Measurements from ENCODE around the gene IGSF9.

The IGSF9 gene

GRCh38 chr1:159881622-159882526 is 63.5 kb downstream of the IGSF9 start:
- peak; percentile 96 for DNase-seq (ENCODE audit: low read depth)
- H3K4me3 ChIP-seq (ENCODE audit: low read depth, low read length): no peak overlapping the region
- TF ChIP-seq, protein P1, sequence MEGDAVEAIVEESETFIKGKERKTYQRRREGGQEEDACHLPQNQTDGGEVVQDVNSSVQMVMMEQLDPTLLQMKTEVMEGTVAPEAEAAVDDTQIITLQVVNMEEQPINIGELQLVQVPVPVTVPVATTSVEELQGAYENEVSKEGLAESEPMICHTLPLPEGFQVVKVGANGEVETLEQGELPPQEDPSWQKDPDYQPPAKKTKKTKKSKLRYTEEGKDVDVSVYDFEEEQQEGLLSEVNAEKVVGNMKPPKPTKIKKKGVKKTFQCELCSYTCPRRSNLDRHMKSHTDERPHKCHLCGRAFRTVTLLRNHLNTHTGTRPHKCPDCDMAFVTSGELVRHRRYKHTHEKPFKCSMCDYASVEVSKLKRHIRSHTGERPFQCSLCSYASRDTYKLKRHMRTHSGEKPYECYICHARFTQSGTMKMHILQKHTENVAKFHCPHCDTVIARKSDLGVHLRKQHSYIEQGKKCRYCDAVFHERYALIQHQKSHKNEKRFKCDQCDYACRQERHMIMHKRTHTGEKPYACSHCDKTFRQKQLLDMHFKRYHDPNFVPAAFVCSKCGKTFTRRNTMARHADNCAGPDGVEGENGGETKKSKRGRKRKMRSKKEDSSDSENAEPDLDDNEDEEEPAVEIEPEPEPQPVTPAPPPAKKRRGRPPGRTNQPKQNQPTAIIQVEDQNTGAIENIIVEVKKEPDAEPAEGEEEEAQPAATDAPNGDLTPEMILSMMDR (IDR thresholded peaks at IDR 0.05; ENCODE audit: control insufficient read depth, extremely low read depth, insufficient read depth): no peak

DNA sequence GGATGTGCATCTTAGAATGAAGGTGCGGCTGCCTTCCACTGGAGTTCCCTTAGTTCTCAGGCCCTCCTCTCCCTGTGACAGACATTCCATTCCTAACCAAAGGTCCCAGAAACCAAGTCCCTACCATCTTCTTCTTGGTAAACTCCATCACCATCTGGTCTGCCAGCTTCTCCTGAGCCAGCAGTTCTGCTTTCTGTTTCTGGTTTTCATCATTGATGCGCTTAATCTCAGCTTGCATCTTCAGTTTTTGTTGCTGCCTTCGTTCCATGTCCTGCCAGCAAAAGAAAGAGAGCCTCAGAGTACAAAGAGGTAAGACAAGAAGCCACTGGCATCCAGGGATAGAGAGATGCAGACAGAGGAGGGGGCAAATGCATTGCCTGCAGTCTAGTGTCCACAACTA is 65.0 kb downstream of the IGSF9 start:
- TF ChIP-seq, protein P1 (IDR thresholded peaks at IDR 0.05; ENCODE audit: control insufficient read depth, extremely low read depth, insufficient read depth): no peak
- H3K4me3 ChIP-seq (ENCODE audit: low read depth, low read length): no peak overlapping the region
- no peak for DNase-seq (ENCODE audit: low read depth)

DNA sequence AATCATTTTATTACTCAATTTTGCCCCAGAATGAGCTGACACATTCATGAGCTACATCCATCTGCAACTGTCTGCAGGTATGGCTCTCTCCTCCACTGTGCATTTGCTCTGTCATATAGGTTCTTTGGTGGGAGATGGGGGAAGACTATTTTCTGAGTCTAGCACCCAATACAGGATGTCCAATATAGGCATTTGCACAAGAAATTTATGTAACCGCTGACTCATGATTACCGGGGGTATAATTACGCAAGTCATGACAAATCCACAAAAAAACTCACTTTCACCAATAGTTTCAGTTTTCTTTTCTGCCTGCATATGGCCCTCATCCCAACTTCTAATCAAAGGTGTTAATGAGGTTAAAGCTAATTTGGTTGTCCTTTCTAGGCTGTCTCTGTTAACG is 65.4 kb downstream of the IGSF9 start:
- DNase-seq (ENCODE audit: low read depth): no peak
- TF ChIP-seq, protein P1 (IDR thresholded peaks at IDR 0.05; ENCODE audit: control insufficient read depth, extremely low read depth, insufficient read depth): no peak
- no peak overlapping the region for H3K4me3 ChIP-seq (ENCODE audit: low read depth, low read length)

DNA sequence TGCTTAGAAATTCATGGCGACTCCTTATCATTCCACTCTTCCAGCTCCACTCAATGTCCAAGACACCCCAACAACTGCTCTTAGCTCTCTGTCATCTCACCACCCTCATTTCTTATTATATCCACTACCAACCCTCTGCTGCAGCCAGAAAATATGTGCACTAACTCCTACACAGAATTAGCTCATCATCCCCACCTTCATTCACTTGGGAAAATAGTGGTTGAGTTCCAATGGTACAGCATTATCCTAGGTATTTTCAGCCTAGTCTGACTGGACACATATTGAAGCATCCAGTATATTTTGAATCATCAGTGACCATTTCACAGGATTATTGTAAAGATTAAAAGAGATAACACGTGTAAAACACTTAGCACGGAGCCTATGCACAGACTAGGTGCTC is 66.3 kb downstream of the IGSF9 start:
- DNase-seq (ENCODE audit: low read depth): no peak
- H3K4me3 ChIP-seq (ENCODE audit: low read depth, low read length): no peak overlapping the region
- TF ChIP-seq, protein P1 (IDR thresholded peaks at IDR 0.05; ENCODE audit: control insufficient read depth, extremely low read depth, insufficient read depth): no peak

DNA sequence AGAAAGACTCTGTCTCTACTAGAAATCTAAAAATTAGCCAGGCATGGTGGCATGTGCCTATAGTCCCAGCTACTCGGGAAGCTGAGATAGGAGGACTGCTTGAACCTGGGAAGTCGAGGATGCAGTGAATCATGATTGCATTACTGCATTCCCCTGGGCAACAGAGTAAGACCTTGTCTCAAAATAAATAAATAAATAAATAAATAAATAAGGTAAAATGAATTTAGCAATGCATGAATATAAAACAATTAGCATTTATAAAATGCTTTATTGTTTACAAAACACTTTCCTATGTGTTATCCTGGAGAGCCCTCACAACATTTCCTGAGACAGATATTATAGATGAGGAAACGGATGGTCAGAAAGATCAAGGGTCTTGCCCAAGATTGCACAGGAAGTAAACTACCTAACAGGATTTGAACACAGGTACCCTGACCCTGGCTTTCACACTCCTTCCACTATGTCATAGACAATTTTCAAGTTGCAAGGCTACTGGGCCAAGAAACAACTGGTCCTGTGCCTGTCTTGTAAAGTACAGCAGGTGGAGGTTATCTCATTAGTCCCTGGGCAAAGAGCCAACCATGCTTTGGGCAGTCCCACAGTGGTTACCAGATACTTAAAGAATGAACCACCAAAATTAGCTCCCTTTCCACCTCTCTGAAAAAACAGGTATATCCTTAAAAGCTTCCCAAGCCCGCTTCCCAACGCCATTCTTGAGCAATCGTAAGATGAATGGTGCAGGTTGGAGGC is 67.5 kb downstream of the IGSF9 start:
- TF ChIP-seq, protein P1 (IDR thresholded peaks at IDR 0.05; ENCODE audit: control insufficient read depth, extremely low read depth, insufficient read depth): no peak
- H3K4me3 ChIP-seq (ENCODE audit: low read depth, low read length): no peak overlapping the region
- no peak for DNase-seq (ENCODE audit: low read depth)
